NCI-H128 (cell line): ENCODE measurements around the gene CWC25.
"Not testable (repeated sequence)": the region's sequence is repeated elsewhere in the genome, so short reads cannot be mapped to it uniquely, and the experiment has no call there.

ENCODE experiments used
- DNase-seq: peaks from one replicate; lab custom pipeline; 2025; ENCODE audit not compliant: unreplicated experiment; lab: John Stamatoyannopoulos, UW

Gene CWC25

DNA sequence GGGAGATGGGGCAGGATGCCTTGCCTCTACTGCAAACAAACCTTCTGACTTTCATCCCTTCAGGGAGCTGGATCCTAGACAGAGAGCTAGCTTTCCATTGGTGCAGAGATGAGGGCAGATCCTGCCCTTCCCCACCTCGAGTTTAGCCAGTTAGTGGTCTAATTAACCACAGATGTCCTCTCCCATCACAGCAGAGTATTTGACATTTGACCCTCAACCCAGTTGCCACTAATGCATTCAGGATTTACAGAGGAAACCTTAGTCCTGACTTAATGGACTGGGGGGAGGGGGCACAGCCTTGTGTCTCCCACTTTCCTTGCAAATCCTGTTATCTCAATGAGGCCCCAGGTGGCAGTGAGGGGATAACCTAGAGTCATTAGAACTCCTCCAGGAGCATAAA lies 35.9 kb downstream of the CWC25 start:
- no peak for DNase-seq

DNA sequence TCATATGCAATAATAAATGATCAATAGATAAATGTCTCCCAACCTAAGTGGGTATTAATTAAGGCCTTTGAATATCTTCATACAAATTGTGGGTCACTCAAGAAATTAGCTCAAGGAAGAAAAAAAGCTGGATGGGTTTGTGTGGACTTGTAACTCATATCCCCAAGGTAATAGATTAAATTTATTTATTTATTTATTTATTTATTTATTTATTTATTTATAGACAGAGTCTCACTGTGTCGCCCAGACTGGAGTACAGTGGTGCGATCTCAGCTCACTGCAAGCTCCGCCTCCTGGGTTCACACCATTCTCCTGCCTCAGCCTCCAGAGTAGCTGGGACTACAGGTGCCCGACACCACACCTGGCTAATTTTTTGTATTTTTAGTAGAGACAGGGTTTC lies 37.1 kb downstream of the CWC25 start:
- not testable (repeated sequence) for DNase-seq

DNA sequence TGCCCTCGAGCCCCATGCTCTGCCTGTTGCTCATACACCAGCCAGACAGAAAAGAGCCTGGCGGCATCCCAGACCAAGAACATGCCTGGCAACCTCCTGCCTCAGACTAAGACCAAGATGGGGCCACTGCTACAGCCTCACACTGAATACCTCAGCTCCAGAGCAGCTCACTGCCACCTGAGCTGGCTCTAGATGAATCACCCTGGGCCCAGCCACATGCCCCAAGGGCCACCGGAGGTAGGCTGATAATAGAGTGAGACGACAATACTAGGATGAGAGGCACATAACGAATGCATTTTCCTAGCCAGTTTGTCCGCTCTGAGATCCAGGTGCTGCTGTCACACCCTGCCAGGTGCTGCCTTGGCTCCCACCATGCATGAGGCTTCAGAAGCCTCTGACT lies 38.7 kb downstream of the CWC25 start:
- no peak for DNase-seq

DNA sequence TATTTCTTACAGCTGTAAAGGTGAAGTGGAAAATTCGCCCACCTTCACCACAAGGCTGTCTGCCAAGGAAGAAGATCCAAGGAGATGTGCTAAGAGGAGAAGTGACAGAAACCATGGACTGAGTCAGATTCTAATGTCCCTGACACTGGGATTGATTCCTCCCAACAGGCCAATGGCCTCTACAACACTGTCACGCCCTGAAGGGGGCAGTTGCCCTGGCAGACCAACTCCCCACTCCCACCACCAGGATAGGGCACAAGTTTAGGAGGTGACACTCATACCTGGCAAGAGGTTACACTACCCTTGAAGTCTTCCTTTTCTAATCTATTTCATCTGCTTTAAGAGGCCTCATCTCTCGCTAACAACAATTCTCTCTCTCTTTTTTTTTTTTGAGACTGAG lies 41.9 kb downstream of the CWC25 start:
- no peak for DNase-seq

GRCh38 chr17:38779965-38780752 lies 45.0 kb downstream of the CWC25 start:
- DNase-seq, result no peak

DNA sequence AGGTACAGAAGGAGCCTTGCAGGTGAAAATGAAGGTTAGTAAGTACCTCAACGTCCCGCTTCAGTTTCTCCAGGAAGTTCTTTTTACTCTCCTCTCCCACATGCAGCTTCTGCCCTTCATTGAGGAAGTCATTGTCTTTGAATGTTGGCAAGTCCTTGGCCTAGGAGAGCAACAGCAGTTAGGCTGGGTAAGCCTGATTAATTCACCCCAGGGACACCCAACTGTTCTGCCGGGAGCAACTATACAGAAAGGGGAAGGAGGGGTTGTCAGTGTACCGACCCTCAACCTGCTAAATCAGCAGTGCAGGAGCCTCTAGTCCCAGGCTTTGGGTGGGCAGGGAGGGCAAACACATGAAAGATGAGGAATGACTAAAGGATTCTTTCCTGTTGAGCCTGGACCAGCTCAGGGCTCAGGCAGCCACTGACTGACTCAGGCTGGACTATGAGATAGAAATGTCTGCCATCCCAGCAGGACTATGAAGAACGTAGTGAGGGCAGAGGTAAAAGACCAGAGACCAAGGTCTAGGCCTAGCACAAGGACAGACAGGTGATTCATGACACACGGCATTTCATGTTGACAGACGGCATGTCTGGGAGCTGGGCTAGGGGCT lies 47.4 kb downstream of the CWC25 start:
- DNase-seq, result no peak

DNA sequence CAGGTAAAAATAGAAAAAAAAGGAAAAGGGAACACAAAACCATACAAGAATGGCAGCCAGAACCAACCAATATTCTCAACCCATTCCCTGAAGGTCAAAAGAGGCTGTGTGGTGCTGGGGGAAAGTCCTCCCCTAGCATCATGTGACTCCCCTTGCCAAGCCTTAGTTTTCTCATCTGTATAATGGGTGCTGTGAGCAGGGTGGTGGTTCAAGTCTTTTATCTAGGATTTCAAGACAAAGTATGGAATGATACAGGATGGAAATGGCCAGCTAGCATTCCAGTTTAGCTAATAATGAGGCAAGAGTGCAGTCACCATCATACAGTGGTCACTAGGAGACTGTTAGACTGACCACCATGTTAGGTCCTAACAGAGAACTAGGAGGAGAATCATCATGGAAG lies 51.9 kb downstream of the CWC25 start:
- no peak for DNase-seq

GRCh38 chr17:38768417-38768816 lies 56.7 kb downstream of the CWC25 start:
- no peak for DNase-seq

- no peak for DNase-seq
Measured at GRCh38 chr17:38766341-38766740, 58.8 kb downstream of the CWC25 start.

DNA sequence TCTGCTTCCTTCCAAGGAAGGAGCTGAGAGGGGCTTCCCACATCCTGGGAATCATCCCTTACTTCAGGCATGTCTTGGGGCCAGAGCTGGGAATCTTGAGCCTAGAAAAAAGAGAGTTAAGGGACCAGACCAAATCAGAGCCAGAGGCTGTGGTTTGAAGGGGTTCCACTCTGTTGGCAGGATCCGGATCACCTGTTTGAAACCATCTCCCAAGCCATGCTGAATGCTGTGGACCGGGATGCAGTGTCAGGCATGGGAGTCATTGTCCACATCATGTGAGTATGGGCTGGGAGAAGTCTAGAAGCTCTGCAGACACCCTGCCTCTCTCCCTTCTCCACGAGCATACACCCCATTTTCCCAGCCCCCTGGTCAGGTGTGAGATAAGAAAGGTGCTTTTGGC lies 62.9 kb downstream of the CWC25 start:
- no peak for DNase-seq

GRCh38 chr17:38761612-38762011 lies 63.5 kb downstream of the CWC25 start:
- DNase-seq, result no peak

DNA sequence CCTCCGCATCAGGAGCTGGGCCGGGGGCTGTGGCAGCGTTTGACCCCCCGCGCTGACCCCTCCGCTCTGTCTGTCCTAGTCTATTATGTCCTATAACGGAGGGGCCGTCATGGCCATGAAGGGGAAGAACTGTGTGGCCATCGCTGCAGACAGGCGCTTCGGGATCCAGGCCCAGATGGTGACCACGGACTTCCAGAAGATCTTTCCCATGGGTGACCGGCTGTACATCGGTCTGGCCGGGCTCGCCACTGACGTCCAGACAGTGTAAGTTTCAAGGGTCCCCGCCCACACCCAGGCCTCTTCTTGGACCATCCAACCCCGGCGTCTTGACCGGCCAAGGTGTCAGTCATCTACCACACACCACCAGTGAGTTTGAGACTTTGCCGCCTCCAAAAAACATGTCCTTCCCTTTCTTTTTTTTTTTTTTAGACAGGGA lies 72.0 kb downstream of the CWC25 start:
- DNase-seq, result no peak

DNA sequence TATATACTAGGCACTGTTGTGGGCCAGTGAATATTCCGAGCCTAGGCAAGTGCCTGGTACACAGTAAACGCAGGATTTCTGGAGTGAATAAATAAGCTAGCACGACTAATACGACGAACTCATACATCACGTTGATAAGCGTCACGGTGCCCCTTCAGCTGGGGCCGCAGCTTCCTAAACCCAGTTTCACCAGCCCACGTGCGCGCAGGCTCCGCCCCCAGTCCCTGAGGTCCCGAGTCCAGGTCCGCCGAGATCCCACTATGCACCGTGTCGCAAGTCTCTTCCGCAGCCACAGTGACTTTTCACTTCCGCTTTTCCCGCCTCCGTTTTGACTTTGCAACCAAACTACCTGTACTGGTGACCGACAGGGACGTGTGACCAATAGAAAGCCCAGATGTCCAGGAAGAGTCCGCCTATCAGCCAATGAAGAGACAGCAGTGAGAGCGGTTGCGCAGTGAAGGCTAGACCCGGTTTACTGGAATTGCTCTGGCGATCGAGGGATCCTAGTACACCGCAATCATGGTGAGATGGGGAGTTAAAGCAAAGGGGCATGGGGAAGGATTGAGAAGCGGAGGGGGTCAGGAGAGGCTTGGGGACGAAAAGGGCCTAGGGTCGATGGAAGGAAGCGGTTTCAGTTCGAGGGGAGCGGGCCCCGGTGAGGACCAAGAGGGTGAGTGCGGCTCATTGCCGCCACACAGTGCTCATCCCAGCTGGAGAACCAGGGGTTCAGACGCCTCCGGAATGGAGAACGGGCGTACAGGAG lies 72.6 kb downstream of the CWC25 start, which contains the start of gene PSMB3:
Gene PSMB3, plus strand, starts transcription at position 434 of the 763 bp plus-strand sequence. Its CDS starts 86 bp downstream, at position 520.
- DNase-seq, result peak; percentile 91

GRCh38 chr17:38751808-38752307 lies 73.3 kb downstream of the CWC25 start:
- peak; percentile 53 for DNase-seq

- no peak for DNase-seq
Measured at GRCh38 chr17:38751144-38751807, 73.8 kb downstream of the CWC25 start.
